RPMI7951 (cell line): ENCODE data around the gene TOM1L2. TPM values are rescaled to one million over a fixed set of nuclear protein-coding genes. Genes with fewer than 3 reads are reported as not detected.
"Not testable (repeated sequence)": the region's sequence is repeated elsewhere in the genome, so short reads cannot be mapped to it uniquely, and the experiment has no call there.

Source experiments
- DNase-seq: peaks from one replicate; pipeline ENCODE4 v3.0.0-alpha.2; 2012; ENCODE audit warnings: low read depth
- total RNA-seq: library from RNA; depleted of rRNA; stranded (reverse); fragments of >200 nt; shearing (Covaris generic); gene quantifications from 2 replicates; pipeline ENCODE4 v1.2.3, GENCODE V29; 2014

Gene TOM1L2
- total RNA-seq, 1 experiment from 2014 or later = 18.5 TPM

DNA sequence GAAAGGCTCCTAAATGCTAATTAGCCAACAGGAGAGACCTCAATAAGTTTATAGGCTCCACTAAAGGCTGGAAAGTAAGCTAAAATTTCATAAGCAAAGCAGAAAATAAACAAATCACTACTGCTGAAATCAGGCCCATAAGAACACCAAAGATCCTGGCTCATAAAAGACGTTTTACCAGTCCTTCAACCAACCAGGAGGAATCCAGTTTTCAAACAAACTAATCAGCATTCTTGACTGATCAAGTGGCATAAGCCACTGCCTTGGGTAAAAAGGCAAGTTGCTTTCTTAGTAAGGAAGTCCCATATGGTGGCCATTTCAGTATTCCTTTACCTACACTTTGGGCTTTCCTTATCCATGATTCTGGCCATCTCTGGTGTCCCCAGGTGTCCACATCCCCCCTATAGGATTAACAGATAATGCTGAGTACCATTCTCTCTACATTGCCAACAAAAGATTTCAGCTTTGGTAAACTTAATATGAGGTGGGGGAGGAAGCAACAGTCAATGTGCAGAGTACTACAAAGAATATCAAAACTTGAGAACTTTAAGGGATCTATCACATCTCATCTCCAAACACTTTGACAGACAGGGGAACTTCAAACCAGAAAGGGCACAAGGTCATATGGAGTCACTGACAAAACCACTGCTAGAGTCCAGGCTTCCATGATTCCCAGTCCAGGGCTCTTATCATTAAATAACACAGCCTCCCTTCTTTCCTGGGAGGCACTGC, 1.3 kb downstream of the TOM1L2 start:
- no peak for DNase-seq

DNA sequence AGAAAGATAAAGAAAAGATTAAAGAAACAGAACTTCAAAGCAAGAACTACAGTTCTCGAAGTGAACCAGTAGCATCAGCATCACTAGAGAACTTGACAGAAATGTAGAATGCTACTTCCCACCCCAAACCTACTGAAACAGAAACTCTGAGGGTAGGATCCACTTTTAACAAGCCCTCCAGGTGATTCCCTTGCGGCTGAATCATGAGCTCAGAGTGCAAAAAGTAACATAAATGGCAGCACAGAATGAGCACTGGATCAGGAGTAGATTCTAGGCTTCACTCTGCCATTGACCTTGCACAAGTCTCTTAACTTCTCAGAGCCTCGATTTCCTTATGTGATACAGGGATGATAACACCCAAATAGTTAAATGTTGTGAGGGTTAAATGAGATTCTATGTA, 5.8 kb downstream of the TOM1L2 start:
- no peak for DNase-seq

DNA sequence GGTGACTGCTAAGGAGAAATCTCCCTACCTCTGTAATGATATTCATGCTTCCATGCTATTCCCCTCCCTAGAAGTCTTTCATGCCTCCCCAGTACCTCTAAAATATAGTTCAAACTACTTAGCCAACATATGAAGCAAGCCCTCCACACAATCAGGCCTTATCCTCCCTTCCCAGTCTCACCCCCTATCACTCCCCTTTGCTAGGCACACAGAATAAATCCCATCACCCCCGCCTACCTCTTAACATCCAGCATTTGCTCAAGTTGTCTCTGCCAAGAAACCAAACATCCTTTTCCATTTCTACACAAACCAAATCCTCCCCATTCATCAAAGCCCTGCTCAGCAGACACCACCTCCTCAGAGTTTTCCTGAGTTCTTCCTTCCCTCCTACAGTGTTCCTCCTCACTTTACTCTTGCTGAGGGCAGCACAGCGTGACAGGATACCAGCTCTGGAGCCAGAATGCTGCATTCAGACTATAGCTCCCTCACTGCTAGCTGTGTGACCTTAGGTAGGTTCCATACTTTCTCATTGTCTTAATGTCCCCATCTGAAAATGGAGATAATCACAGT, 7.0 kb downstream of the TOM1L2 start:
- no peak for DNase-seq

DNA sequence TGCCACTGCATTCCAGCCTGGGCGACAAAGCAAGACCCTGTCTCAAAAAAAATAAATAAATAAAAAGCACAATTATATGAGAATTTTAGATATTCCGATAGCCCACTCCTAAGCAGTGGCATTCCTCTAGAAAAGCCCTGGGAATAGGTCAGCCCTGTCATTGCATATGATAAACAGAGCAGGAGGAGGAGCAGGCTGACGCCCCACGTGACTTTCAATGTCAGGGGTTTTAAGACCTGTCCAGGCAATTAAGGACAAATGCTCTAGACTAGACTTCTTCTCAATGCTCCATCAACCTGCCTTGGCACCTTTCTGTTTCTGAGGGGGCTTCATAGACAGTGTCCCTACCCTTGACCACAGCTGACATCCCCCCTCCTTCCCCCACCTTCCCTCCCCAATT, 7.5 kb downstream of the TOM1L2 start:
- no peak for DNase-seq

DNA sequence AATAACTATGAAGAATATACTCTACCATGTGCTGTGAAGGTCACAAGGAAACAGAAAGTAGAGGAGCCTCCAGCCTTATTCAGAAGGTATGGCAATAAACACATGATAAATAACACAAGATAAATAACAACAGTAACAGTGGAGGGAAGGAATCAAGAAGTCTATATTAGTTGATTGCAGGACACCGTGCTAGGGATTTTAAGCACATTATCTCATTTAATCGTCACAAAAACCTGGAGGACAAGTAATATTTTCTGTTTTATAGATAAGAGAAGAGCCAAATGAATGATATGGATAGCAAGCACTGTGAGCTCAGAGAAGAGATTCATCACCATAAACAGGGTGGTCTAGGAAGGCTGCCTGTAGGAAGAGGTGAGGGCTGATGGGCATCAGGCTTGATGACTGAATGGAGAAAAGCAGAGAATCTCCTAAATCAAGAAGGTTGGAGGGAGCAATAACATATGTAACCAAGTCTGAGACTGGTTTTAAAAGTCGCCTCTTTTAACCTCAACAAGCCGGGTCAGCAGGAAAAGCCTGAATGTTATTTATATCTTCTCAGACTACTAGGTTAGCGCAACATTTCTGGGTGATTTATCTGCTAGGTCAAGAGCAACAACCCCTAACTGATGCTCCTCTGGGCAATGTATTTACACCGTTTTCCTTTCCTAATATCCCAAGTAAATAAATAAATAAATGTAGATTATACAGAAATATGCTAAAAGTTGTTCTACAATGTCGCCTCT, 8.3 kb downstream of the TOM1L2 start:
- DNase-seq = no peak

DNA sequence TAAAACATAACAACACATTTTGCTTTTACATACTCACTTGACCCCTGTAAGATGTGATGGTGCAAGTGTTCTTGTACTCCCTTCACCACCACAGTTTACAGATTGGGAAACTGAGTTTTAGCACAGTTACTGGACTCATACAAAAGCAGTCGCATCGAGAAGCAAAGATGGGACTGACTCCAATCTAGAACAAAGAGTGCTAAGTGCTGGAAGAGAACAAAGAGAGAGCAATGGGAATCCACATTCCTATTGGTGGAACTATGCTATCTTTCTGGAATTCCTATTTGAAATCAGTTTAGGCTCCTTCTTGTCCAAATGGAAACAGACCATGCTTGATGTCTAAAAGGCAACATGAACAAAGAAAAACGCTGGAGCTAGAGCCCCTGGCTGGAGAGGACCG, 9.1 kb downstream of the TOM1L2 start:
- no peak for DNase-seq

DNA sequence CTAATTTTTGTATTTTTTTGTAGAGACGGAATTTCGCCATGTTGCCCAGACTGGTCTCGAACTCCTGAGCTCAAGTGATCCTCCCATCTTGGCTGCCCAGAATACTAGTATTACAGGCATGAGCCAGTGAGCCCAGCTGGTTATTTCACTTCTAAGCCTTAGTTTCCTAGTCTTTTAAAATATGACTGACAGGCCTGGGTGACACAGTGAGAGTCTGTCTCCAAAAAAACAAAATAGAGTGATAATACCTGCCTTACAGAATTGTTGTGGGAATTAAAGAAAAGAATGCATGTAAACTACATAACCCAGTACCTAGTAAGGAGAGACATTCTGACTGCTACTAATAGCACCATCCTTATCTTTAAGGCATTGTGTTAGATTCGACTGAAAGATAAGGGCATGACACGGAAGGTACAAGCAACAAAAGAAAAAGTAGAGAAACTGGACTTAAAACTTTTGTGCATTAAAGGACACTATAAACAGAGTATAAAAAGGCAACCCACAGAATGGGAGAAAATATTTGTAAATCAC, 11.6 kb downstream of the TOM1L2 start:
- DNase-seq = no peak

DNA sequence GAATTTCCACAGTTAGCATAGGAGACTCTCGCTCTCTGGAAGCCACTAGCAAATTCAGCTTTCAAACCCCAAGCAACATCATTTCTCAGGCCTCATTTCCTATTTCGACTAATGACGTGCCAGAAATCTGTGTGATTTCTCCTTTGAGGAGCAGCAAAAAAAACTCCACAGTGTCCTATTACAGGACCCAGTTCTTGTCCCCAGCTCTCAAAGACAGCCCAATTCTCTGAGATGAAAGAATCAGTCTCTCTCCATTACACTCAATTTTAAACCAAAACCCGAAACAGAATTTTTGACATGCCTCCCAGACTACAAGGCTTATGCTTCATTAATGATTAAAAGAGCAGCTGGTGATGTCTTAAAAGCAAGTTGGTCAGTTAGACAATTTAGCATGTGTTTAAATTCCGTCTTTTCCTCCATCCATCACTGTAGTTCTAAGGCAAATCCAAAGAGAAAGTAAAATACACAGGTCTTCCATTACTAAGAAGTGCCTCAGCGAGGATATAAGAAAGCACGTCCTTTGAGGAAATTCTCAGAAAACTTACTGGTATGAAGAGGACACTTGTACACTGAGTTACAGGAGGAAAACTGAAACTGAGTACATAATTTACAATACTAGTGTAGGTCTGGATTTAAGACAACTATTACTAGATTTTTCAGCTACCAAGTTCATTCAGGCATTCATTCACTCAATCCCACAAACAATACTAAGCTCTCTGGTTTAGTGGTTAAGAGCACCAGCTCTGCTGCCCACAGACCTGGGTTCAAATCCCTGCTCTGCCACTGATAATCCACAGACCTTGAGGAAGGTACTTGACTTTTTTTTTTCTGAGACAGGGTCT, 12.5 kb downstream of the TOM1L2 start:
- DNase-seq = peak; percentile 52

DNA sequence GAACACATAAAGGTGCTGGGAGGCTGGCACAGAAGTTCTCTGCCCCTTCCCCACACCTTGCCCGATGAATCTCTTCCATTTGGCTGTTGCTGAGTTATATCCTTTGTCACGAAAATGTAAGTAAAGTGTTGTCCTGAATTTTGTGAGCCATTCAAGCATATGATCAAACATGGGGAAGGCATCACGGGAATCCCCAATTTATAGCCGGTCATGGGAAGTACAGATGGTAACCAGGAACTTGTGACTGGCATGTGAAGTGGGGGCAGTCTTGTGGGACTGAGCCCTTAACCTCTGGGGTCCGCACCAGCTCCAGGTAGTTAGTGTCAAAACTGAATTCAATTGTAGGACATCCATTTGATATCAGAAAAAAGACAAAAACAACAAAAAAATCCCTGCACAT, 13.2 kb downstream of the TOM1L2 start:
- DNase-seq = no peak

DNA sequence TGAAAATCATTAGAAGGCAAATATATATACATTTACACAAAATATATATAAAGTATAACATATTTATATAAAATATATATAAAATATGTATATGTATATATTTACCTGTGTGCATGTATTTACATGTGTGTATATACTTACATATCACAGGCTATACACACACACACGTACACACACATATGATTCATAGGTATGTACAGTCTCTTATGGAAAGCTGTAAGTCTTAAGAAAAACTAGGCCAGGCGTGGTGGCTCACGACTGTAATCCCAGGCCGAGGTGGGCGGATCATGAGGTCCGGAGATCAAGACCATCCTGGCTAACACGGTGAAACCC, 14.7 kb downstream of the TOM1L2 start:
- DNase-seq = no peak

DNA sequence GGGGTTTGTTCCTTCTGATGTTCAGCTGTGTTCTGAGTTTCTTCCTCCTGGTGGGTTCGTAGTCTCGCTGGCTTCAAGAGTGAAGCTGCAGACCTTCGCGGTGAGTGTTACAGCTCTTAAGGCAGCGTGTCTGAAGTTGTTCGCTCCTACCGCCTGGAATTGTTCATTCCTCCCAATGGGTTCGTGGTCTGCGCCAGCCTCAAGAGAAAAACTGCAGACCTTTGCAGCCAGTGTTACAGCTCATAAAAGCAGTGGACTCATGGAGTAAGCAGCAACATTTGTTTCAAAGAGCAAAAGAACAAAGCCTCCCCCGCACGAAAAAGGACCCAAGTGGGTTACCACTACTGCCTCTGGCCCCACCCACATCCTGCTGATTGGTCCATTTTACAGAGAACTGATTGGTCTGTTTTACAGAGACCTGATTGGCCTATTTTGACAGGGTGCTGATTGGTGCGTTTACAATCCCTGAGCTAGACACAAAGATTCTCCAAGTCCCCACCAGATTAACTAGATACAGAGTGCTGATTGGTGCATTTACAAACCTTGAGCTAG, 16.3 kb downstream of the TOM1L2 start:
- DNase-seq = not testable (repeated sequence)

DNA sequence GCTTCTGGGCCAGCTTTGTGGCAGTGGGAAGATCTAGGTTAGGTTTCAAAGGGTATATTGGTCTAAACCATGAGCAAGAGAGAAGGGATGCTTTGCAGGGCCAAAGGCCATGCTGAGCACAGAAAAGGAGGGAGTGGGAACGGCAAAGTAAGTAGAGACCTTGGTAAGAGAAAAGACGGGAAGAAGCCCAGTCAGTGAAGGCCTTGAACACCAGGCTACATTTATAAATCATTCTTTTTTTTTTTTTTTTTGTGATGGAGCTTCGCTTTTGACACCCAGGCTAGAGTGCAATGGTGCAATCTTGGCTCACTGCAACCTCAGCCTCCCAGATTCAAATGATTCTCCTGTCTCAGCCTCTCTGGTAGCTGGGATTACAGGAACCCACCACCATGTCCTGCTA, 18.1 kb downstream of the TOM1L2 start:
- DNase-seq = no peak

DNA sequence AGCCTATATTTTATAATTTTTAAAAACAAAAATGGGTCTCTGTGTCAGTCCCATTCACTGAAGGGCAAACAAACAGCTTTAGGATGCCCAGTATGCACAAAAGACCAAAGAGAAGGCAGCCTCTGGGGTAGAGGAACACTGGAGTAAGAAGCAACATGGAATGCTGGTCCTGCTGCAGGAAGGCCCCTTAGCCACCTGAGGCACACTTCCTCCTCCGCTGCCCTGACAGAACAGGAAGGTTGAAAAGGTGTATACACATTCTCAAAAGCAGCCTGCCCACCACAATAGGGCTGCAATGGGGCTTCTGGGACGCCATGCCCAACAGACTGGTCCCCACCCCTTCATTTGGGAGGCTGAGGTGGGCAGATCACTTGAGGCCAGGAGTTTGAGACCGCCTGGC, 19.5 kb downstream of the TOM1L2 start:
- DNase-seq = no peak

DNA sequence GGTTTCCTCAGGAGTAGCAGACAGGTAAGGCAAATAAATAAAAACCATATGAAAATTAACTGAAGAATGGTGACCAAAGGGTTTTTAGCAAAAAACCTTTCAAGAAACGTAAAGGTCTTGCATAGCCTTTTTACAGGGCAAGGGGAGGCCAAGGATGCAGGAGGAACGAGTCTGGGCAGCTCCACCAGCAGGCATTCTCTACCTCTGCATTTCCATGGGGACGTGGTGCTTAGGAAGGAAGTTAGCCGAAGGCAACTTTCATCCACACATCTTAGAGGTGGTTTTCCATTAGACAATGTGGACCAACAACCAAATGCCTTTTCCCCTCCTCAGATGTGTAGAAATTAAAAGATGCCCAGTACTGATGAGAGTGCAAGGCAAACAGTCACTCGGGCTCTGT, 20.7 kb downstream of the TOM1L2 start:
- no peak for DNase-seq

DNA sequence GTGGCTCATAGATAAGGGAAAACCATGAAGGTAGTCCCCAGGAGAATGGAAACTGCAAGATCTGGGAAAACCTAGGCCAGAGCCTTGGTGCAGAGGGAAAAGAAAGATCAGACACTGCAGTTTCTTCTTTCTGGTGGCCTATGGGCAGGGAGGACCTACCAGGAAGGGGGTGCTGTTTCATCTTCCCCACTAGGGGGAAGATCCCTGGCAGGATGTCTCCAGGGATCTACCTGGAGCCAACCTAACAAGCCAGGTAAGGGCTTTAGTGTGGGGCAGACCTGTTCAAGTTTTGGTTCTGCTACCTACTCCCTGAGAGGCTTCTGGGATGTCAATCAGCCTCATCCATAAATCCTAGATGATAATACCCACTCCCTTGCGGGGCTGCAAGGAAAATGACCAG, 21.4 kb downstream of the TOM1L2 start:
- DNase-seq = no peak

DNA sequence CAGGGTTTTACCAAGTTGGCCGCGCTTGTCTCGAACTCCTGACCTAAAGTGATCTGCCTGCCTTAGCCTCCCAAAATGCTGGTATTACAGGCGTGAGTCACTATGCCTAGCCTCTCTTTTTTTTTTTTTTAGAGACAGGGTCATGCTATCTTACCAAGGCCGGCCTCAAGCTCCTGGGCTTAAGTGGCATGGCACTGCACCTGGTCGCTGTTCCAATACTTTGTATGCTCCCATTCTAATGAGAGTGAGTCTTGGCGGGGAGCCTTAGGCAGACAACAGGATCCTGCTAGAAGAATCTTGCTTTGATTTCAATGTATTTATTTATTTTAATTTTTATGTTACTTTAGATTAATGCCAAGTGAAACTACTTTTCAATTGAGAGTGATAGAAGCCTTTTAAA, 21.9 kb downstream of the TOM1L2 start:
- no peak for DNase-seq

DNA sequence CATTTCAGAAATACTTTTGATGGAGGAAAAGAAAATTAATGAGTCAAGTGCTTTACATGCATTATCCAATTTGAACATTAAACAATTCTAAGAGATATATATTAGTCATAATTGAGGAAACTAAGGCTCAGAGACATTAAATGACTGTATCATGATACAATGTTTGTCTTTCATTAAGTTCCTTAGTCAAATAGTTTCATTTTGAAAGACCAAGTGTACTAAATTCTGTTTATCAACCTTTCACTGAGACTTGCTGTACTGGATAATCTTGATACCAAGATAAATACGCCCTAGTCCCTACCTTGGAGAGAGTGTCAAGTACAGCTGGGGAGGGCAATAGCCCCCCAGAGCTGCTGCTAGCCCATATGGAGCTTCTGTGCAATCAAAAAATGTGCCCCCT, 24.2 kb downstream of the TOM1L2 start:
- DNase-seq = no peak

DNA sequence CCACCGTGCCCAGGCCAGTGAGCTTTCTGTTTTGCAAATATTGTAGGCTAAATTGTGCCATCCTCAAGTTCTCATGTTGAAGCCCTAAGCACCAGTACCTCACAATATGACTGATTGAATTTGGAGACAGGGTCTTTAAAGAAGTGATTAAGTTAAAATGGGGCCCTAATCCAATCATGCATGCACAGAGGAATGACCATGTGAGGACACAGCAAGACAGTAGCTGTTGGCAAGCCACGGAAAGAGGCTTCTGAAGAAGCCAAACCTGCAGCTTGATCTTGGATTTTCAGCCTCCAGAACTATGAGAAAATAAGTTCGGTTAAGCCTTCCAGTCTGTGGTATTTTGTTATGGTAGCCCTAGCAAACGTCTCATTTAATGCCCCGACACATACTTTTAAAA, 24.9 kb downstream of the TOM1L2 start:
- DNase-seq = no peak

DNA sequence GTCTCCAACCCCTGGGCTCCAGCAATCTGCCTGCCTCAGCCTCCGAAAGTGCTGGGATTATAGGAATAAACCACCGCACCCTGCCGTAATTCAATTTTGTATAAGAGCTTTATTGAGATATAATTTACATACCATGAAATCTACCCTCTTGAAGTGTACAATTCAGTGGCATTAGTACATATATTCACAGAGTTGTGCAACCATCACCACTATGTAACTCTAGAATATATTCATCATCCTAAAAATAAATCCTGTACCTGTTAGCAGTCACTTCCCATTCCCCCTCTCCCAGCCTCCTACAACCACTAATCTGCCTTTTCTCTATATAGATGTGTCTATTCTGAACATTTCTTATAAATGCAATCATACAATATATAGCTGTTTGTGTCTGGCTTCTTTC, 26.1 kb downstream of the TOM1L2 start:
- DNase-seq = no peak

DNA sequence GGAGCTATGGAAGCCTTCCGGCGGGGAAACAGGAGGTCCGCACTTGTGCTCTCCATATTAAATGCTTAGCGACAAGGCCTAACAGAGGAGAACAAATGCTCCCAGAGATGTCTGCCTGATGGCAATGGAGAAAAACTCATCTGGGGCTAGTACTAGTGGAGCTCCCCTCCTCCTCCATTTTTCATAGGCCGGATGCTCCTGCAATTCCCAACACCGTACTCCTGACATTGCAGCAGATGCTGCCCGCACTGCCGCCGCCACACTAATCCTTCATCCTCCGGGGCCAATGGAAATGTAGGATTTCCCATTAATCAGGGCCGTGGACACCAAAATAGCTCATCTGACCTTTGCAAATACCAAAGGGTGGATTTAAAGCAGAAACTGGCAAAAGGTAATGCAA, 27.5 kb downstream of the TOM1L2 start:
- no peak for DNase-seq

DNA sequence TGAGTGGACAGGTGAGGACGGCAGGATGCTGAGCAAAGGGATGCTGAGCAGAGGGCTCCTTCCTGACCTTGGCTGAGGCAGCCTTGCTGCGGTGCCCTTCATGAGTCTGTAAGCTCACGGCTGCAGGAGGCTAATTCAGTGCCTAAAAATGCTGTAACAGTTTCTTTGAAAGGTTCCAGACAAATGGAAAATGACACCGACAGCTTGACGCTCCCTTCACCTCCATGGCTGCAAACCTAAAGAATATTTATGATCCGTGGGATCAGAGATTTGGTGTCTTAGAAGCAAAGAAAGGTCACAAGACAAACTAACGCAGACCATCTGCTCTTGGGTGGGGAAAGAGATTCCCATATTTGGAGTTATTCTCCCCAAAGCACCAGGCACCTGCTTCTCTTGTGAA, 28.0 kb downstream of the TOM1L2 start:
- no peak for DNase-seq
